K562 (cell line): ENCODE results near the gene MPIG6B. TPM values are rescaled to one million over a fixed set of nuclear protein-coding genes. Genes with fewer than 3 reads are reported as not detected.
A peak's percentile ranks its signal among the peaks of the same experiment; 100 is the strongest.

Experiments used
- ATF6 ChIP-seq: sonication (generic); formaldehyde crosslinking; IDR thresholded peaks from 2 replicates; pipeline ENCODE4 v1.4.0; 2020; ENCODE audit warnings: mild to moderate bottlenecking, missing genetic modification reagents
- CBFA2T2 ChIP-seq: fragments of 450-650 bp; conservative IDR thresholded peaks from 2 replicates; pipeline ENCODE4 v1.6.1; 2017; ENCODE audit warnings: mild to moderate bottlenecking
- E2F4 ChIP-seq: sonication (generic); formaldehyde crosslinking; IDR thresholded peaks from 2 replicates; pipeline ENCODE4 v1.8.0; 2022; ENCODE audit warnings: mild to moderate bottlenecking, low read depth, missing genetic modification reagents
- EP300 ChIP-seq: IDR thresholded peaks from 2 replicates; pipeline ENCODE4 v1.6.1; 2012; ENCODE audit warnings: low read length, improper control_type of control experiment
- HDAC8 ChIP-seq: fragments of 450-650 bp; IDR thresholded peaks from 2 replicates; pipeline ENCODE4 v1.6.1; 2016; ENCODE audit warnings: mild to moderate bottlenecking, missing genetic modification characterization, moderate library complexity, missing compliant biosample characterization
- HLTF ChIP-seq: fragments of 450-650 bp; IDR thresholded peaks from 2 replicates; pipeline ENCODE4 v1.6.1; 2016
- IFI16 ChIP-seq: fragments of 250-450 bp; sonication (Bioruptor Pico); IDR thresholded peaks from 2 replicates; pipeline ENCODE4 v2.1.2; 2022; ENCODE audit warnings: mild to moderate bottlenecking, inconsistent platforms
- KLF6 ChIP-seq: fragments of 250-450 bp; sonication (Bioruptor Pico); IDR thresholded peaks from 2 replicates; pipeline ENCODE4 v1.4.0; 2020; ENCODE audit warnings: mild to moderate bottlenecking, moderate library complexity, borderline replicate concordance
- SIN3A ChIP-seq, 2 experiments: fragments of 150-350 bp in 1 of 2; IDR thresholded peaks; 2 replicates each; pipeline ENCODE4 v1.6.1; 2011 to 2016; ENCODE audit warnings: borderline replicate concordance in 2 of 2, low read depth in 2 of 2, low read length in 2 of 2, mild to moderate bottlenecking in 2 of 2, moderate library complexity in 2 of 2; ENCODE audit not compliant: control insufficient read depth in 1 of 2
- SIN3B ChIP-seq: fragments of 450-650 bp; IDR thresholded peaks from 2 replicates; pipeline ENCODE4 v1.6.1; 2017; ENCODE audit warnings: low read depth, mild to moderate bottlenecking, moderate library complexity
- SRF ChIP-seq, 2 experiments: fragments of 250-450, 450-650 bp in 1 of 2; sonication (Bioruptor Pico) in 1 of 2; sonication (generic) in 1 of 2; formaldehyde crosslinking; IDR thresholded peaks; 2 replicates each; pipeline versions ENCODE4 v1.5.0 to v1.5.1; 2020 to 2022; ENCODE audit warnings: mild to moderate bottlenecking in 1 of 2, missing genetic modification reagents in 1 of 2
- THAP12 ChIP-seq: fragments of 250-450 bp; sonication (Bioruptor Pico); IDR thresholded peaks from 2 replicates; pipeline ENCODE4 v1.9.0; 2021; ENCODE audit warnings: mild to moderate bottlenecking, inconsistent platforms
- TOE1 ChIP-seq, 2 experiments: fragments of 450-650 bp in 1 of 2; sonication (generic) in 1 of 2; formaldehyde crosslinking in 1 of 2; IDR thresholded peaks; 2 replicates each; pipeline versions ENCODE4 v1.7.1 to v1.8.0; 2016 to 2022; ENCODE audit warnings: borderline replicate concordance in 2 of 2, mild to moderate bottlenecking in 2 of 2, antibody characterized with exemption in 1 of 2, inconsistent platforms in 1 of 2, low read depth in 1 of 2, missing genetic modification reagents in 1 of 2, moderate library complexity in 1 of 2
- ZMIZ1 ChIP-seq, 2 experiments: fragments of 150-350 bp in 1 of 2; IDR thresholded peaks; 2 replicates each; pipeline ENCODE4 v1.6.1; 2012 to 2016; ENCODE audit warnings: low read depth in 2 of 2, low read length in 2 of 2, mild to moderate bottlenecking in 1 of 2, moderate library complexity in 1 of 2
- ZNF174 ChIP-seq: fragments of 250-450 bp; sonication (Bioruptor Pico); IDR thresholded peaks from 2 replicates; pipeline ENCODE4 v1.4.0; 2020; ENCODE audit warnings: mild to moderate bottlenecking
- ZNF717 ChIP-seq: fragments of 250-450 bp; sonication (Bioruptor Pico); IDR thresholded peaks from 2 replicates; pipeline ENCODE4 v1.5.0; 2021
- polyA plus RNA-seq, 8 experiments: library from polyadenylated mRNA; depleted of rRNA in 4 of 8; stranded (reverse) in 5 of 8; unstranded in 3 of 8; fragments of >200 nt; fragmentation: Nextera tagmentation in 2 of 8; fragmentation: Illumina TruSeq in 1 of 8; extraction: Ambion mirVana in 2 of 8; extraction: Trizol in 1 of 8; gene quantifications; 2 replicates each; pipeline versions ENCODE4 v1.2.1 to v1.2.3, GENCODE V29; 2011 to 2014; ENCODE audit warnings: inconsistent platforms in 1 of 8, missing spikeins in 1 of 8
- total RNA-seq, 7 experiments: library from RNA; depleted of rRNA in 6 of 7; stranded (reverse); fragments of >200 nt in 6 of 7; fragmentation: Illumina TruSeq in 2 of 7; extraction: Trizol in 2 of 7; gene quantifications; 2 replicates each; pipeline versions ENCODE4 v1.2.1 to v1.2.3, GENCODE V29; 2011 to 2021; ENCODE audit warnings: low replicate concordance in 1 of 7

The MPIG6B gene
- total and polyA plus RNA-seq, 9 of the 15 experiments (the other 6 are each of a cell fraction or from before 2014, with no cell fraction given) = 0.11 to 1.2 (median 0.28) TPM; not detected in 1

GRCh38 chr6:31736021-31736767 is 13.0 kb downstream of the MPIG6B start, which contains the start of gene CLIC1 (continued):
- TF ChIP-seq TOE1 (IDR thresholded peaks at IDR 0.05; ENCODE audit: borderline replicate concordance) (no peak), TOE1 (CRISPR knock-in tag; IDR thresholded peaks at IDR 0.05; ENCODE audit: borderline replicate concordance, low read depth) (peak; percentile 79), SRF (CRISPR knock-in tag; IDR thresholded peaks at IDR 0.05) (peak in 1 of 2 experiments; percentile 68; a peak in 1 of 4 replicates), EP300 (peak; percentile 67), E2F4 (CRISPR knock-in tag) (peak; percentile 83), HDAC8 (tag) (0 out of 2 replicates have a peak, but pooled peaks have one; percentile 46), KLF6 (CRISPR knock-in tag) (peak; percentile 90), IFI16 (CRISPR knock-in tag) (no peak), ZNF717 (CRISPR knock-in tag) (peak; percentile 56), SIN3A (IDR thresholded peaks at IDR 0.05; ENCODE audit: borderline replicate concordance in 2 of 2, control insufficient read depth in 1 of 2, low read depth in 2 of 2, low read length in 2 of 2) (peak in 1 of 2 experiments; percentile 85; a peak in 2 of 4 replicates), ATF6 (CRISPR knock-in tag) (peak; percentile 94), ZNF174 (0 out of 2 replicates have a peak, but pooled peaks have one; percentile 7), THAP12 (peak; percentile 97), HLTF (no peak), CBFA2T2 (no peak), ZMIZ1 (IDR thresholded peaks at IDR 0.05; ENCODE audit: low read depth in 2 of 2, low read length in 2 of 2) (peak in 1 of 2 experiments; percentile 80; a peak in 2 of 4 replicates), SIN3B (no peak)
